Uterus (tissue), 4 donors: ENCODE data around the gene FUT6. TPM values are rescaled to one million over a fixed set of nuclear protein-coding genes. Genes with fewer than 3 reads are reported as not detected.

Source experiments
- DNase-seq, 2 donors: peaks; one replicate each; pipeline ENCODE4 v3.0.0-alpha.2; 2019 to 2020
- H3K27ac ChIP-seq, 2 donors: fragments of 200-600 bp; sonication (generic); 1 replicate in 1 of 2; 2 replicates in 1 of 2; pipeline ENCODE4 v1.5.1; 2016 to 2018
- H3K27me3 ChIP-seq, 2 donors: fragments of 200-600 bp; sonication (generic); one replicate each; pipeline ENCODE4 v1.5.1; 2018 to 2019; ENCODE audit warnings: control low read depth in 1 of 2
- H3K36me3 ChIP-seq, 2 donors: fragments of 200-600 bp; sonication (generic); one replicate each; pipeline ENCODE4 v1.5.1; 2019; ENCODE audit warnings: control low read depth in 1 of 2
- H3K4me1 ChIP-seq, 2 donors: fragments of 200-600 bp; sonication (generic); one replicate each; pipeline ENCODE4 v1.5.1; 2018 to 2019; ENCODE audit warnings: control low read depth in 1 of 2
- H3K4me3 ChIP-seq, 2 donors: fragments of 200-600 bp; sonication (generic); 1 replicate in 1 of 2; 2 replicates in 1 of 2; pipeline ENCODE4 v1.5.1; 2018 to 2019; ENCODE audit warnings: mild to moderate bottlenecking in 1 of 2
- H3K9me3 ChIP-seq, 2 donors: fragments of 200-600 bp; sonication (generic); one replicate each; pipeline ENCODE4 v1.5.1; 2019; ENCODE audit warnings: control low read depth in 1 of 2
- CTCF ChIP-seq, 4 experiments: fragments of 200-600 bp in 2 of 4; fragments of 450-650 bp in 2 of 4; sonication (generic) in 2 of 4; IDR thresholded peaks; one replicate each; pipeline ENCODE4 v1.5.1; 2016 to 2019; ENCODE audit warnings: antibody characterized with exemption in 4 of 4, mild to moderate bottlenecking in 2 of 4, moderate library complexity in 1 of 4
- POLR2A ChIP-seq, 2 donors: fragments of 450-650 bp; IDR thresholded peaks; one replicate each; pipeline ENCODE4 v1.6.1; 2016; ENCODE audit warnings: antibody characterized with exemption in 2 of 2, mild to moderate bottlenecking in 1 of 2, moderate library complexity in 1 of 2
- intact Hi-C: fragments of 100-400 bp; cut with DNase I; formaldehyde crosslinking; loops from one replicate; pipeline ENCODE4 v1.15.1; 2023; ENCODE audit warnings: low total_unique reads
- total RNA-seq, 4 donors: library from RNA; depleted of rRNA in 3 of 4; stranded (reverse); fragments of >200 nt in 3 of 4; gene quantifications; one replicate each; pipeline versions ENCODE4 v1.1.0 to v1.2.4, GENCODE V29; 2014 to 2023
- donor health status: DM: yes; HTN: yes; CAD: no.

The FUT6 gene
- total RNA-seq, 4 donors from 2014 or later = 0.55 TPM; not detected in 3

- Histone ChIP-seq H3K4me3 (no peak overlapping the region), H3K9me3 (no peaks in the 10 kb centered on the region), H3K4me1 (peaks cover 0 to 7% of the 10 kb centered on the region in 2 donors), H3K36me3 (no peaks in the 10 kb centered on the region), H3K27ac (peak overlapping the region in 1 of 2 donors; percentile 12), H3K27me3 (peaks cover 0 to 6% of the 10 kb centered on the region in 2 donors)
- TF ChIP-seq CTCF (IDR thresholded peaks at IDR 0.05) = no peak
- TF ChIP-seq POLR2A (IDR thresholded peaks at IDR 0.05) = no peak
- DNase-seq = no peak
- intact Hi-C loops = no loop called here
These were observed 9.8 kb downstream of the FUT6 start for GRCh38 chr19:5829567-5830310.

- intact Hi-C loops = no loop called here
- DNase-seq = peak in 1 of 2 donors; percentile 34
- H3K4me3 ChIP-seq = peak overlapping the region; percentile 2 to 20
These were observed 10.6 kb downstream of the FUT6 start for GRCh38 chr19:5828661-5829566.

GRCh38 chr19:5827891-5828660, 11.4 kb downstream of the FUT6 start:
- H3K36me3 ChIP-seq = no peaks in the 10 kb centered on the region
- H3K4me3 ChIP-seq = peak overlapping the region; percentile 2 to 20
- H3K27ac ChIP-seq = peak overlapping the region in 1 of 2 donors; percentile 41
- peaks cover 0 to 6% of the 10 kb centered on the region in 2 donors for H3K27me3 ChIP-seq
- intact Hi-C loops = no loop called here
- TF ChIP-seq CTCF (IDR thresholded peaks at IDR 0.05) (no peak), POLR2A (IDR thresholded peaks at IDR 0.05) (peak; percentile 54 to 89)
- no peaks in the 10 kb centered on the region for H3K9me3 ChIP-seq
- DNase-seq = peak; percentile 64 to 69
- H3K4me1 ChIP-seq = peaks cover 0 to 7% of the 10 kb centered on the region in 2 donors

More at GRCh38 chr19:5828661-5829566, 10.6 kb downstream of the FUT6 start:
- no peak for TF ChIP-seq CTCF (IDR thresholded peaks at IDR 0.05)
- no peak for TF ChIP-seq POLR2A (IDR thresholded peaks at IDR 0.05)
- Histone ChIP-seq H3K27me3 (peaks cover 0 to 6% of the 10 kb centered on the region in 2 donors), H3K27ac (peak overlapping the region in 1 of 2 donors; percentile 12), H3K4me1 (peaks cover 0 to 7% of the 10 kb centered on the region in 2 donors), H3K36me3 (no peaks in the 10 kb centered on the region), H3K9me3 (no peaks in the 10 kb centered on the region)

- no peak for TF ChIP-seq CTCF (IDR thresholded peaks at IDR 0.05)
- no peak for TF ChIP-seq POLR2A (IDR thresholded peaks at IDR 0.05)
- H3K36me3 ChIP-seq = no peaks in the 10 kb centered on the region
- intact Hi-C loops = no loop called here
- H3K27ac ChIP-seq = peak overlapping the region in 1 of 2 donors; percentile 41
- DNase-seq = no peak
- H3K27me3 ChIP-seq = peaks cover 0 to 6% of the 10 kb centered on the region in 2 donors
- no peak overlapping the region for H3K4me3 ChIP-seq
- no peaks in the 10 kb centered on the region for H3K9me3 ChIP-seq
- H3K4me1 ChIP-seq = peaks cover 0 to 7% of the 10 kb centered on the region in 2 donors
These were observed 12.1 kb downstream of the FUT6 start for GRCh38 chr19:5827342-5827890.
